GM20431 (cell line): ENCODE results near the gene PARD3.

Experiments
- in situ Hi-C: fragments of 300-500 bp; cut with MseI, MboI; formaldehyde crosslinking; loops from one replicate; pipeline ENCODE4 v1.15.0; 2020; ENCODE audit warnings: low sequenced_read_pairs; ENCODE audit not compliant: unreplicated experiment

PARD3 gene

GRCh38 chr10:34664706-34665105, 150.4 kb downstream of the PARD3 start:
- in situ Hi-C loops: no loop called here

- in situ Hi-C loops: no loop called here
Observed at GRCh38 chr10:34661580-34661979, 153.5 kb downstream of the PARD3 start.

- in situ Hi-C loops: no loop called here
Observed at GRCh38 chr10:34658934-34659333, 156.2 kb downstream of the PARD3 start.

- in situ Hi-C loops: no loop called here
Observed at GRCh38 chr10:34656661-34657060, 158.4 kb downstream of the PARD3 start.

- in situ Hi-C loops: no loop called here
Observed at GRCh38 chr10:34655286-34656170, 159.6 kb downstream of the PARD3 start.

GRCh38 chr10:34654211-34654610, 160.9 kb downstream of the PARD3 start:
- in situ Hi-C loops: no loop called here

- in situ Hi-C loops: no loop called here
Observed at GRCh38 chr10:34653530-34653929, 161.6 kb downstream of the PARD3 start.

GRCh38 chr10:34651416-34652195, 163.5 kb downstream of the PARD3 start:
- in situ Hi-C loops: no loop called here

- in situ Hi-C loops: no loop called here
Observed at GRCh38 chr10:34650156-34650555, 164.9 kb downstream of the PARD3 start.

GRCh38 chr10:34649385-34649784, 165.7 kb downstream of the PARD3 start:
- in situ Hi-C loops: loop anchor here (25.0 kb wide), 1 partner anchor 437 kb away; no protein-coding TSS in a partner anchor

- in situ Hi-C loops: loop anchor here (25.0 kb wide), 1 partner anchor 437 kb away; no protein-coding TSS in a partner anchor
Observed at GRCh38 chr10:34648919-34649318, 166.2 kb downstream of the PARD3 start.

GRCh38 chr10:34647875-34648865, 166.9 kb downstream of the PARD3 start:
- in situ Hi-C loops: loop anchor here (25.0 kb wide), 1 partner anchor 436 kb away; no protein-coding TSS in a partner anchor

- in situ Hi-C loops: loop anchor here (25.0 kb wide), 1 partner anchor 435 kb away; no protein-coding TSS in a partner anchor
Observed at GRCh38 chr10:34647160-34647559, 167.9 kb downstream of the PARD3 start.

- in situ Hi-C loops: loop anchor here (25.0 kb wide), 1 partner anchor 434 kb away; no protein-coding TSS in a partner anchor
Observed at GRCh38 chr10:34646331-34646730, 168.8 kb downstream of the PARD3 start.

- in situ Hi-C loops: loop anchor here (25.0 kb wide), 1 partner anchor 433 kb away; no protein-coding TSS in a partner anchor
Observed at GRCh38 chr10:34644815-34645214, 170.3 kb downstream of the PARD3 start.

GRCh38 chr10:34644224-34644623, 170.9 kb downstream of the PARD3 start:
- in situ Hi-C loops: loop anchor here (25.0 kb wide), 1 partner anchor 432 kb away; no protein-coding TSS in a partner anchor

GRCh38 chr10:34643620-34644019, 171.5 kb downstream of the PARD3 start:
- in situ Hi-C loops: loop anchor here (25.0 kb wide), 1 partner anchor 431 kb away; no protein-coding TSS in a partner anchor

GRCh38 chr10:34641913-34642558, 173.1 kb downstream of the PARD3 start:
- in situ Hi-C loops: loop anchor here (25.0 kb wide), 1 partner anchor 430 kb away; no protein-coding TSS in a partner anchor
